B cell (primary cell): ENCODE data around the gene MCOLN3. TPM values are rescaled to one million over a fixed set of nuclear protein-coding genes. Genes with fewer than 3 reads are reported as not detected.

ENCODE experiments used
- ATAC-seq: fragments of 200-7000 bp; cut with Tn5 transposase; one replicate; pipeline ENCODE4 v1.10.0; 2021; ENCODE audit warnings: low read depth, mild to moderate bottlenecking, moderate number of reproducible peaks, moderate library complexity
- CTCF ChIA-PET: fragments of 350-600 bp; sonication (Branson Sonifier 250); formaldehyde crosslinking; loops from one replicate; lab custom pipeline; 2021; ENCODE audit warnings: antibody characterized with exemption, inconsistent platforms; lab: Charles Lee
- POLR2A ChIA-PET: fragments of 350-600 bp; sonication (Branson Sonifier 250); formaldehyde crosslinking; loops from one replicate; lab custom pipeline; 2021; ENCODE audit warnings: antibody characterized with exemption; lab: Charles Lee
- DNase-seq: peaks from one replicate; pipeline ENCODE4 v3.0.0; 2013
- H2AFZ ChIP-seq: 2 replicates; pipeline ENCODE4 v1.6.1; 2012; ENCODE audit warnings: mild to moderate bottlenecking, low read depth, low read length; ENCODE audit not compliant: insufficient read depth, poor library complexity, severe bottlenecking
- H3K27ac ChIP-seq, 2 donors: 1 replicate in 1 of 2; 2 replicates in 1 of 2; pipeline ENCODE4 v1.5.1; 2012 to 2013; ENCODE audit warnings: low read length in 2 of 2, mild to moderate bottlenecking in 2 of 2, moderate library complexity in 1 of 2
- H3K27me3 ChIP-seq, 4 experiments: fragments of 200-600 bp in 1 of 4; sonication (generic) in 1 of 4; replicated peaks in 1 of 4; 1 replicate in 2 of 4; 2 replicates in 2 of 4; pipeline versions ENCODE4 v1.6.1 to v1.7.0; 2013 to 2016; ENCODE audit warnings: low read length in 3 of 4, mild to moderate bottlenecking in 2 of 4, mixed read lengths in 1 of 4, moderate library complexity in 1 of 4; ENCODE audit not compliant: insufficient read depth in 4 of 4, control insufficient read depth in 3 of 4; ENCODE audit errors: control extremely low read depth in 1 of 4
- H3K36me3 ChIP-seq, 2 experiments: replicated peaks in 1 of 2; 1 replicate in 1 of 2; 2 replicates in 1 of 2; pipeline versions ENCODE4 v1.6.1 to v1.7.1; 2013; ENCODE audit warnings: low read length in 1 of 2; ENCODE audit not compliant: insufficient read depth in 2 of 2, control insufficient read depth in 1 of 2; ENCODE audit errors: control extremely low read depth in 1 of 2, extremely low read depth in 1 of 2
- H3K4me1 ChIP-seq, 2 donors: fragments of 200-600 bp in 1 of 2; sonication (generic) in 1 of 2; 1 replicate in 1 of 2; 2 replicates in 1 of 2; pipeline versions ENCODE4 v1.5.1 to v1.6.1; 2013 to 2017; ENCODE audit warnings: low read length in 2 of 2; ENCODE audit not compliant: control insufficient read depth in 2 of 2, insufficient read depth in 2 of 2
- H3K4me2 ChIP-seq: replicated peaks from 2 replicates; pipeline ENCODE3; 2012; ENCODE audit warnings: mild to moderate bottlenecking, low read depth, low read length; ENCODE audit not compliant: poor library complexity, severe bottlenecking
- H3K4me3 ChIP-seq, 5 experiments: fragments of 200-600 bp in 1 of 5; sonication (generic) in 1 of 5; 1 replicate in 3 of 5; 2 replicates in 2 of 5; pipeline versions ENCODE4 v1.5.1 to v1.7.0; 2011 to 2016; ENCODE audit warnings: low read length in 4 of 5, mild to moderate bottlenecking in 4 of 5, low read depth in 2 of 5, control low read depth in 1 of 5, moderate library complexity in 1 of 5; ENCODE audit not compliant: insufficient read depth in 1 of 5; ENCODE audit errors: control extremely low read depth in 1 of 5, extremely low read depth in 1 of 5
- H3K79me2 ChIP-seq: fragments of 200-600 bp; sonication (generic); one replicate; pipeline ENCODE4 v1.6.0; 2016; ENCODE audit warnings: low read length; ENCODE audit not compliant: control insufficient read depth, insufficient read depth
- H3K9ac ChIP-seq: fragments of 200-600 bp; sonication (generic); 2 replicates; pipeline ENCODE4 v1.6.1; 2017; ENCODE audit warnings: mild to moderate bottlenecking, low read length, moderate library complexity
- H3K9me3 ChIP-seq, 3 donors: one replicate each; pipeline versions ENCODE4 v1.6.1 to v1.7.1; 2013; ENCODE audit warnings: low read length in 2 of 3; ENCODE audit not compliant: control insufficient read depth in 2 of 3, insufficient read depth in 1 of 3; ENCODE audit errors: control extremely low read depth in 1 of 3
- H4K20me1 ChIP-seq: 2 replicates; pipeline ENCODE4 v1.6.0; 2012; ENCODE audit warnings: mild to moderate bottlenecking, low read length; ENCODE audit not compliant: insufficient read depth, control insufficient read depth, poor library complexity, severe bottlenecking
- H3K27ac Mint-ChIP-seq: one replicate; pipeline ENCODE4 v1.8.0; 2021; ENCODE audit warnings: mixed read lengths
- H3K27me3 Mint-ChIP-seq: one replicate; pipeline ENCODE4 v1.8.0; 2021; ENCODE audit warnings: mixed read lengths
- H3K4me1 Mint-ChIP-seq: one replicate; pipeline ENCODE4 v1.8.0; 2021; ENCODE audit warnings: mixed read lengths
- H3K4me3 Mint-ChIP-seq: one replicate; pipeline ENCODE4 v1.8.0; 2021; ENCODE audit warnings: mixed read lengths
- H3K9me3 Mint-ChIP-seq: one replicate; pipeline ENCODE4 v1.8.0; 2022; ENCODE audit warnings: mixed read lengths; ENCODE audit not compliant: insufficient read depth
- EZH2 ChIP-seq: IDR thresholded peaks from 2 replicates; pipeline ENCODE4 v1.6.1; 2012; ENCODE audit warnings: borderline replicate concordance, low read depth, mild to moderate bottlenecking, moderate library complexity, low read length; ENCODE audit not compliant: insufficient read depth, poor library complexity, severe bottlenecking
- WGBS: methylation state at CpG from one replicate; pipeline ENCODE4 v1.1.5; 2013; ENCODE audit warnings: missing lambda C conversion rate; ENCODE audit not compliant: insufficient coverage; 5-methylcytosine and 5-hydroxymethylcytosine counted together
- intact Hi-C: fragments of 100-400 bp; cut with micrococcal nuclease; formaldehyde crosslinking; loops from one replicate; pipeline ENCODE4 v1.10.0; 2022
- polyA plus RNA-seq: library from polyadenylated mRNA; depleted of rRNA; stranded (reverse); fragments of >200 nt; gene quantifications from 2 replicates; pipeline ENCODE4 v1.2.3, GENCODE V29; 2012
- total RNA-seq, 2 donors: library from RNA; stranded (reverse); fragments of 120-200 nt in 1 of 2; gene quantifications; 1 replicate in 1 of 2; 2 replicates in 1 of 2; pipeline versions ENCODE4 v1.2.3 to v1.2.4, GENCODE V29; 2013 to 2022
- TF ChIP-seq, protein P1 (sequence below): fragments of 200-600 bp; IDR thresholded peaks from one replicate; pipeline ENCODE4 v1.8.0; 2022; ENCODE audit warnings: antibody characterized with exemption, mild to moderate bottlenecking

Gene MCOLN3
- total and polyA plus RNA-seq, 2 donors (not counting 1 experiment from before 2014, with no cell fraction given), result 0.10 TPM; not detected in 1

DNA sequence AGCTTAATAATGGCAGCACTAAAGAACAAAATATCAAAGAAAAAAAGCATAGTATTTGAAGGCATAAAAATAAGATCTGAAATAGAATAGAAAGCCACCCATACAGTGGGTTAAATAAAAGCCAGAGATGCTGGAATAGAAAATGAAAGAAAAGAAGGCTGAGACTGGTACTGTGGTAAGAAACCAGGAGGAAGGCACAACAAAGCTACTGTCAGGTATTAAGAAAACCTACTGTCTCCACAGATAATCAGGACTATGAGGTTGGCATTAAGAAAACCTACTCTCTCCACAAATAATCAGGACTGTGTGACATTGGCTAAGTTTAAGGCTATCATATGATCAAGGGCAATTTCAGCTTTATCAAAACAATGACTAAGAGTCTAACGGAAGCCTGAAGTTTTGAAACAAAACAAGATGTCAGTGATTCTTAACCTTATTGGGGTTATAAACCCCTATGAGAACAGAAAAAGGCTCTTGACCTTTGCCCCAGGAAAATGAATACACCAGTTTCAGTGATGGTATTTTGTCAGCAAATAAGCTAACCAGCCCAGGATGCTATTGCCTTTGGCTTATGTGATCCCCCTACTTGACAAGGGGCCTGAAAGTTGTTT, 75.8 kb downstream of the MCOLN3 start:
- ATAC-seq, result no peak
- Histone ChIP-seq H3K79me2 (peaks cover 7% of the 10 kb centered on the region), H3K27me3 (no peaks in the 10 kb centered on the region), H3K4me3 (no peak overlapping the region), H2AFZ (no peak overlapping the region), H3K4me2 (peak overlapping the region; percentile 43), H3K9me3 (no peaks in the 10 kb centered on the region), H3K36me3 (peaks cover 0 to 3% of the 10 kb centered on the region in 2 experiments), H3K4me1 (peaks cover 22 to 37% of the 10 kb centered on the region in 2 donors), H3K27ac (peak overlapping the region in 1 of 2 donors; percentile 36), H3K9ac (peak overlapping the region; percentile 12), H4K20me1 (no peaks in the 10 kb centered on the region)
- no peak for DNase-seq
- H3K4me1 Mint-ChIP-seq, result peaks cover 55% of the 10 kb centered on the region
- H3K27me3 Mint-ChIP-seq, result no peaks in the 10 kb centered on the region
- peak overlapping the region; percentile 69 for H3K4me3 Mint-ChIP-seq
- H3K27ac Mint-ChIP-seq, result peak overlapping the region; percentile 71
- TF ChIP-seq EZH2, result no peak
- TF ChIP-seq, protein P1, sequence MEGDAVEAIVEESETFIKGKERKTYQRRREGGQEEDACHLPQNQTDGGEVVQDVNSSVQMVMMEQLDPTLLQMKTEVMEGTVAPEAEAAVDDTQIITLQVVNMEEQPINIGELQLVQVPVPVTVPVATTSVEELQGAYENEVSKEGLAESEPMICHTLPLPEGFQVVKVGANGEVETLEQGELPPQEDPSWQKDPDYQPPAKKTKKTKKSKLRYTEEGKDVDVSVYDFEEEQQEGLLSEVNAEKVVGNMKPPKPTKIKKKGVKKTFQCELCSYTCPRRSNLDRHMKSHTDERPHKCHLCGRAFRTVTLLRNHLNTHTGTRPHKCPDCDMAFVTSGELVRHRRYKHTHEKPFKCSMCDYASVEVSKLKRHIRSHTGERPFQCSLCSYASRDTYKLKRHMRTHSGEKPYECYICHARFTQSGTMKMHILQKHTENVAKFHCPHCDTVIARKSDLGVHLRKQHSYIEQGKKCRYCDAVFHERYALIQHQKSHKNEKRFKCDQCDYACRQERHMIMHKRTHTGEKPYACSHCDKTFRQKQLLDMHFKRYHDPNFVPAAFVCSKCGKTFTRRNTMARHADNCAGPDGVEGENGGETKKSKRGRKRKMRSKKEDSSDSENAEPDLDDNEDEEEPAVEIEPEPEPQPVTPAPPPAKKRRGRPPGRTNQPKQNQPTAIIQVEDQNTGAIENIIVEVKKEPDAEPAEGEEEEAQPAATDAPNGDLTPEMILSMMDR, result no peak
- POLR2A ChIA-PET, result no interaction called here
- peaks cover 5% of the 10 kb centered on the region for H3K9me3 Mint-ChIP-seq
- intact Hi-C loops, result loop anchor here (2.0 kb wide), 1 partner anchor 22 kb away; no protein-coding TSS in a partner anchor
- CTCF ChIA-PET, result interaction anchor here (0.9 to 3.4 kb wide), 6 partner anchors 22 to 282 kb away, joined by 3 to 23 read pairs (median 5); no protein-coding TSS in a partner anchor
- WGBS, result no CpG with 5 or more reads among the region's 1 CpG

DNA sequence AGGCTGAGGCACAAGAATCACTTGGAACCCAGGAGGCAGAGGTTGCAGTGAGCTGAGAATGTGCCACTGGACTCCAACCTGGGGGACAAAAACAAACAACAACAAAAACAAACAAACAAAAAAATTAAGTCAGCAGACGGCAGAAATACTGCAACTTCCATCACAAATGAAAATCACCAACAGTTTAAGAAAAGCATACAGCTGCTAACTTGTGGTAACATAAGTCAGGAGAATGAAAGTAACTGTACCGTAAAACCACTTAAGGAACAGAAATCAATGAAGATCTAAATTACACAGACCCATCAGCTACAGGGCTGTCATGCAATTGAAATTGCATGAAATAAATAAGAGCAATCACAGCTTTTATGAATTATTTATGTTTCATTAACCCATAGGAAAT, 76.3 kb downstream of the MCOLN3 start:
- peaks cover 7% of the 10 kb centered on the region for H3K79me2 ChIP-seq
- H3K4me3 ChIP-seq, result peak overlapping the region in 1 of 5 experiments; percentile 16
- peak overlapping the region; percentile 12 for H3K9ac ChIP-seq
- Mint-ChIP-seq H3K9me3 (peaks cover under 1% of the 10 kb centered on the region), H3K27ac (peak overlapping the region; percentile 71), H3K4me1 (peaks cover 55% of the 10 kb centered on the region), H3K4me3 (peak overlapping the region; percentile 69), H3K27me3 (no peaks in the 10 kb centered on the region)
- ChIA-PET POLR2A (no interaction called here), CTCF (interaction anchor here (0.9 to 3.4 kb wide), 6 partner anchors 22 to 283 kb away, joined by 3 to 23 read pairs (median 5); no protein-coding TSS in a partner anchor)
- no peaks in the 10 kb centered on the region for H3K9me3 ChIP-seq
- TF ChIP-seq EZH2, result no peak
- TF ChIP-seq, protein P1, result no peak
- intact Hi-C loops, result loop anchor here (2.0 kb wide), 1 partner anchor 23 kb away; no protein-coding TSS in a partner anchor
- H3K4me1 ChIP-seq, result peaks cover 22 to 37% of the 10 kb centered on the region in 2 donors
- no CpG with 5 or more reads among the region's 2 CpGs for WGBS
- H3K36me3 ChIP-seq, result peaks cover 0 to 3% of the 10 kb centered on the region in 2 experiments
- H3K4me2 ChIP-seq, result peak overlapping the region; percentile 43
- no peak overlapping the region for H2AFZ ChIP-seq
- ATAC-seq (peak; percentile 41), DNase-seq (peak; percentile 38)
- H3K27me3 ChIP-seq, result no peaks in the 10 kb centered on the region
- H3K27ac ChIP-seq, result peak overlapping the region in 1 of 2 donors; percentile 36
- H4K20me1 ChIP-seq, result no peaks in the 10 kb centered on the region
